GM19025 (cell line): ENCODE results near the gene ZNF576.
"Not testable (repeated sequence)": the region's sequence is repeated elsewhere in the genome, so short reads cannot be mapped to it uniquely, and the experiment has no call there.

Source experiments
- ATAC-seq: cut with Tn5 transposase; IDR thresholded peaks from one replicate; pipeline ENCODE4 v1.9.1; 2021; ENCODE audit warnings: mild to moderate bottlenecking, low read depth, moderate library complexity; ENCODE audit not compliant: unreplicated experiment

Gene ZNF576

GRCh38 chr19:43595999-43596841 lies at the start of gene ZNF576, which contains the start of gene IRGQ:
TSS of gene ZNF576 (plus strand) at chr19:43596595. CDS start at chr19:43597109, 514 bp downstream.
TSS of gene IRGQ (minus strand) at chr19:43596134. CDS start at chr19:43595338, 796 bp downstream.
- peak; percentile 80 for ATAC-seq

- ATAC-seq = not testable (repeated sequence)
Observed at GRCh38 chr19:43547926-43548325, 48.5 kb upstream of the ZNF576 start.

- ATAC-seq = no peak
Observed at GRCh38 chr19:43548706-43549105, 47.7 kb upstream of the ZNF576 start.

- ATAC-seq = no peak
Observed at GRCh38 chr19:43551399-43552197, 44.8 kb upstream of the ZNF576 start.

GRCh38 chr19:43552198-43552450 lies 44.3 kb upstream of the ZNF576 start:
- ATAC-seq = no peak

- no peak for ATAC-seq
Observed at GRCh38 chr19:43552616-43553015, 43.8 kb upstream of the ZNF576 start.

- no peak for ATAC-seq
Observed at GRCh38 chr19:43553656-43554055, 42.7 kb upstream of the ZNF576 start.

GRCh38 chr19:43554317-43554895 lies 42.0 kb upstream of the ZNF576 start:
- no peak for ATAC-seq

- ATAC-seq = no peak
Observed at GRCh38 chr19:43555185-43555770, 41.1 kb upstream of the ZNF576 start.

- no peak for ATAC-seq
Observed at GRCh38 chr19:43560687-43561086, 35.7 kb upstream of the ZNF576 start.

- ATAC-seq = no peak
Observed at GRCh38 chr19:43561139-43561970, 35.0 kb upstream of the ZNF576 start.

GRCh38 chr19:43562226-43562697 lies 34.1 kb upstream of the ZNF576 start:
- no peak for ATAC-seq

GRCh38 chr19:43562698-43563241 lies 33.6 kb upstream of the ZNF576 start:
- peak; percentile 69 for ATAC-seq

GRCh38 chr19:43563816-43564457 lies 32.5 kb upstream of the ZNF576 start:
- ATAC-seq = no peak

GRCh38 chr19:43564800-43565199 lies 31.6 kb upstream of the ZNF576 start:
- ATAC-seq = no peak

GRCh38 chr19:43569657-43570056 lies 26.7 kb upstream of the ZNF576 start:
- no peak for ATAC-seq

- no peak for ATAC-seq
Observed at GRCh38 chr19:43570174-43570791, 26.1 kb upstream of the ZNF576 start.

- no peak for ATAC-seq
Observed at GRCh38 chr19:43572171-43572588, 24.2 kb upstream of the ZNF576 start.
